HG03378 (cell line): ENCODE data around the gene PTX3.

Experiments
- ATAC-seq: cut with Tn5 transposase; IDR thresholded peaks from one replicate; pipeline ENCODE4 v1.9.1; 2021; ENCODE audit warnings: mild to moderate bottlenecking, moderate library complexity; ENCODE audit not compliant: unreplicated experiment

Gene PTX3

GRCh38 chr3:157420606-157421130, 16.0 kb upstream of the PTX3 start:
- no peak for ATAC-seq

GRCh38 chr3:157423337-157423736, 13.3 kb upstream of the PTX3 start:
- no peak for ATAC-seq

- ATAC-seq = no peak
These were observed 8.7 kb upstream of the PTX3 start for GRCh38 chr3:157427901-157428300.

GRCh38 chr3:157428853-157429252, 7.8 kb upstream of the PTX3 start:
- no peak for ATAC-seq

- ATAC-seq = no peak
These were observed 6.9 kb upstream of the PTX3 start for GRCh38 chr3:157429708-157430107.

GRCh38 chr3:157438194-157438730, 1.6 kb downstream of the PTX3 start:
- no peak for ATAC-seq

GRCh38 chr3:157441102-157441624, 4.5 kb downstream of the PTX3 start:
- no peak for ATAC-seq

GRCh38 chr3:157442729-157443128, 6.1 kb downstream of the PTX3 start:
- ATAC-seq = no peak

- no peak for ATAC-seq
These were observed 7.5 kb downstream of the PTX3 start for GRCh38 chr3:157443905-157444796.

- no peak for ATAC-seq
These were observed 8.1 kb downstream of the PTX3 start for GRCh38 chr3:157444797-157445184.

- ATAC-seq = no peak
These were observed 9.2 kb downstream of the PTX3 start for GRCh38 chr3:157445857-157446256.

- no peak for ATAC-seq
These were observed 10.5 kb downstream of the PTX3 start for GRCh38 chr3:157447026-157447694.

- ATAC-seq = no peak
These were observed 15.4 kb downstream of the PTX3 start for GRCh38 chr3:157452097-157452496.

GRCh38 chr3:157453824-157454223, 17.2 kb downstream of the PTX3 start:
- ATAC-seq = no peak

GRCh38 chr3:157459706-157460105, 23.1 kb downstream of the PTX3 start:
- no peak for ATAC-seq

- no peak for ATAC-seq
These were observed 23.6 kb downstream of the PTX3 start for GRCh38 chr3:157460253-157460652.

GRCh38 chr3:157463816-157464215, 27.2 kb downstream of the PTX3 start:
- no peak for ATAC-seq

- ATAC-seq = no peak
These were observed 27.7 kb downstream of the PTX3 start for GRCh38 chr3:157464321-157464720.

GRCh38 chr3:157465741-157466140, 29.1 kb downstream of the PTX3 start:
- no peak for ATAC-seq

- ATAC-seq = no peak
These were observed 30.6 kb downstream of the PTX3 start for GRCh38 chr3:157467200-157467599.

GRCh38 chr3:157469561-157470294, 33.1 kb downstream of the PTX3 start:
- no peak for ATAC-seq
